GM18873 (cell line): ENCODE data around the gene ISOC2.
"Not testable (repeated sequence)": the region's sequence is repeated elsewhere in the genome, so short reads cannot be mapped to it uniquely, and the experiment has no call there.

Experiments used
- ATAC-seq: cut with Tn5 transposase; IDR thresholded peaks from one replicate; pipeline ENCODE4 v1.9.1; 2021; ENCODE audit warnings: mild to moderate bottlenecking, moderate library complexity, moderate number of reproducible peaks; ENCODE audit not compliant: unreplicated experiment, low FRiP score

Gene ISOC2

DNA sequence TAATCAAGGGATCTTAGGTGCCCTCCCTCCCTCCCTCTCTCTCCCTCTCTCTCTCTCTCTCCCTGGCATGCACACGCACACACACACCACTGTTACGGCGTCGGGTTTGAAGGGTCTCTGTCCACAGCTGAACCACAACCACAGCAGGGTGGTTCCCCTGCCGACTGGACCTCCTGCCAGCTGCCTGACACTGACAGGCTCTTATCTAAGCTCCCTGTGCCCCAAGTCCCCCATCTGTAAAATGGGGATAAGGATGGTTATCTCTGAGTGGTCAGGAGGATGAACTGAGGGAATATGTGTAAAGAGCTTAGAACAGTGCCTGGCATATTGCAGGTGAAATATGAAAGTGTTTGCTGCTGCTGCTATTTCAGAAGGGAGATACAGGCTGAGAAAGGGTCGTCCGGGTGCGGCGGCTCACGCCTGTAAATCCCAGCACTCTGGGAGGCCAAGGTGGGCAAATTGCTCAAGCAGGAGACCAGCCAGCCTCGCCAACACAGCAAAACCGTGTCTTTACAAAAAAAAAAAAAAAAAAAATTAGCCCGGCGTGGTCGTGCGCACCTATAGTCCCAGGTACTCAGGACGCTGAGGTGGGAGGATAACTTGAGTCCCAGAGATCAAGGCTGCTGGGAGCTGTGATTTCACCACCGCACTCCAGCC is 17.5 kb downstream of the ISOC2 start:
- ATAC-seq: no peak

DNA sequence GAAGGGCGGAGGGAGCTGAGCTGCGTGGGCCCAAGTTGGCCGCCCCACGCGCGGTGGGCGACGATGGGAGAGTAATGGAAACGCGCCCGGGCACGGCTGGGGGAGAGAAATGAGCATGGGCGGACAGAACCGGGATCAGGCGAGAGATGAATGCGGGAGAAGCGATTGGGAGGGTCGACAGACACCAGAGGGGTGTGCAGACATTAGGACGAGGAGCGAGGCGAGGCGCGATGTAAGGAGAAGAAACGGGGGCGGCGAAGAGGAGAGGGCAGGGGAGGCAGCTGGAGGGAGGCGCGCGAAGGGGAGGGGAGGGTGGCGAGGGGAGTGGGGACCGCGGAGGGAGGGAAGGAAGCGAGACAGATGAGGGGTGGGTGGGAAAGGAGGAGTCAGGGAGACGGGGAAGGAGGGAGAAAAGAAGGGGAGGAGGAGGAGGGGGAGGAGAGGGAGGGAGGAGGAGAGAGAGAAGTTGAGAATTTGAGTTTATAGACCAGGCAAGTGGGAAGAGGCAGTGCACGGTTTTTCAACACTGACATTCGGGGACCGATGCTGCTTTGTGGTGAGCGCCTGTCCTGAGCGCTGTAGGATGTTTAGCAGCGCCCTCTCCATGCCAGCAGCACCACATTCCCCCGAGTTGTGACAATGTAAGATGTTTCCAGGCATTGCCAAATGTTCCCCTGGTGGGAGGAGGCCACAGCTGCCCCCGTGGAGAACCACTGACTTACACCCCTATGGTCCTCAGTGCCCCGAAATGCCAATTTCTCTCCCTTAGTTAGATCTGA is 18.2 kb downstream of the ISOC2 start, which contains the start of gene SHISA7:
SHISA7 (minus strand) TSS at position 256 of the 779 bp plus-strand sequence. CDS start 437 bp downstream, outside the sequence.
- ATAC-seq: no peak

DNA sequence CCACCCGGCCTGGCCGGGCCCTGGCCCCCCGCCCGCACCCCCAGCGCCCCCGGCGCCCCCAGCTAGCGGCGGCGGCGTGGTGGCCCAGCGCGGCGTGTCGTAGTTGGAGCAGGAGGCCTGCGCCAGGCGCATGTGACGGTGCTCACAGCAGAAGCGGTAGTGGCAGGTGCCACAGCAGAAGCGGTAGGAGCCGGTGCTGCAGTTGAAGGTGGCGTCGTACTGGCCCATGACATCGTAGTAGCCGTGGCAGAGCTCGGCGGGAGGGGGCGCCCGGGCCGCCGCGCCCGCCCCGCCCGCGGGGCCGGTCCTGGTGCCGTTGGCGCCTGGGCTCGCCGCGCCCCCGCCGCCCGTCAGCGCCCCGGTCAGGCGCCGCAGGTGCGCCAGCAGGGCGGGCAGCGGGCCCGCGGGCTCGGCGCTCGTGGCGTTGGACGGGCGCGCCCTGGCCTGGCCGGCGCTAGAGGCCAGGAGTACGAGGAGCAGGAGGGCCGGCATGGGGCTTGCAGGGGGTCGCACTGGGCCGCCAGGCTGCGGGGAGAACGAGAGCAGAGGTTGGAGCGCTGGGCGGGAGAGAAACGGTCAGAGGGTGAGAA is 19.0 kb downstream of the ISOC2 start:
- no peak for ATAC-seq

DNA sequence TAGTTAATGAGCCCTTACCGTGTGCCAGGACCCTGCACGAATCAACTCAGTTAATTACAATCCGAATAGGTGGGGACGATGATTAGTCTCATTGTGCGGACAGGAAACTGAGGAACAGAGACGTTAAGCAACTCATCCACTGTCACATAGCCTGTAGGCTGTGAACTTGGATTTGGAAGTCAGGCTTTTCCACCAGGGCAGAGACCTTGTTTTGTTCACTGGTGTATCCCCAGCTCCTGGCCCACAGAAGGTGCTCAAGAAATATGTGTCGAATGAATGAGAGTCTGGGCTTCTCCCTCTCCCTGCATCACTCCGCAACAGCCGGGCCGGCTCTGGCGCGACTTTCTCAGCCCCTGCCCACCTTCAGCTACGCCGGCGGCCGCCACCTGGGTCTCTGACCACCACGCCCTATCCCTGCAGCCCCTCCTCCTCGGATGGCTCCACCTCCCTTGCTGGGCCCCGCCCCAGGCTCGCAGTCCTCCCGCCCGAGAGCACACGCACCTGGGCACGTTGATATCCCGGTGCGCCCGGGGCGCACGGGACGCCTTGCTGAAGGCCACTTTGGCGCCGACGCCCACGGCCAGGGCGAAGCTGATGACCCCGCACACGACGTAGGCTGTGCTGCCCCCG is 19.6 kb downstream of the ISOC2 start:
- no peak for ATAC-seq

DNA sequence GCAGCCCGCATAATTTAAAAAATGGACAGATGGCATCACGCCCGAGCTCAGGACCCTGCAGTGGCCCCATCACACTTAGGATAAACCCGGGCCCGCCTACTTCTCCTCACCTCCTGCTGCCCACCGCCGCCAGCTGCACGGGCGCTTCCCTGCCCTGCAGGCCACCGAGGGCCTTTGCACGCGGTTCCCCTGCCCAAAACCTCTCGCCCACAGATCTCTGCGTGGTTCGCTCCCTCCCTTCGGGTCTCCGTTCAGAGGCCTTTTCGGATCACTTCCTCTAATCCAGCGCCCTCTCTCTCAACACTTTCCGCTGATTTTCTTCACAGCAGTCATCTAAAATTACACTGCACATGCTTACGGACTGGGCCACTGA is 20.1 kb downstream of the ISOC2 start:
- ATAC-seq: no peak

DNA sequence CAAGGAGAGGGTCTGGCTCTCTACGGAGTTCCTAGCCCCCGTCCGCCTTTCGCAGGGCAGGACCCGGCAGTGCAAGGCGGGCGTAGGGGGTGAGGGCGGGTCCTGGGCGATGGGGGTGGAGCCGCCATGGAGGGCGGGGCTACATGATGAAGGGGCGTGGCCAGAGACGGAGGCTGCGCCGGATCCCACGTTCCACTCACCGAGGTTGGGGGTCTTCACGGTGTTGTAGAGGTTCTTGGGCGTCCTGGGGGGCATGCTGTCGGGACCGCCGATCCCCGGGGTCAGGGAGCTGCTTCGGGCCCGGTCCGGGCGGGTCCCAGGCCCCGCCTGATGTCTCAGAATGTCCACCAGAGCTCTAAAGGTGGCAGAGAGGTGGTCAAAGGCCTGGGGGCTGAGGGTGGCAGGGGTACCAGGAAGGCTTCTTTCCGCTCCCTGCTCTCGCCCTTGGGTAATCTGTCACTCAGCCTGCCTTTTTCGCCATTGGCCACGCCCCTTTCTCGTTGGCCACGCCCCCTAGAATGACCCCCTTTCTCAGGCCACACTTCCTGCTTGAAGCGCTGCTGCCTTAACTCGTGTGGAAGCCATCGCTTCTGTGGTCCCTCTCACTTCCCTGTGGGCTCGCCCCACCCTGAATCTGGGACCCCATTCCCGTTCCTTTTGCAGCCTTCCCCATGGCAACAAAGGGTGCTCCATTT is 20.9 kb downstream of the ISOC2 start:
- no peak for ATAC-seq

DNA sequence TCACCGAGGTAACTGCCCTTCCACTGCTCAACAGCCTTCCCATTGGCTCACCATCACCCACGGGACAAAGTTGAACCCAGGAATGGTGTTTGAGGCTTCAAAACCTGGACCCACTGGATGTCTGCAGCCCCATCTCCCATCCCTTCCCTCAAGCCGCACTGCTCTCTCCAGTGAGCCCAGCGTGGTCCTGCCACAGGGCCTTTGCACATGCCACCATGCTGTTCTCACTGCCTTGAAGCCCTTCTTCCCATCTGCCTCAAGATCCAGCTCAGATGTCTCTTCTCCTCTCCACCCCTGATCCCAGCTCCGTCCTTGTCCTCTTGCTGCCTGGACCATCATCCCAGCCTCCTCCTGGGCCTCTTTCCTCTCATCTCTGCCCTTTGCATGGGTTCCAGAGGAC is 22.4 kb downstream of the ISOC2 start:
- ATAC-seq: no peak

DNA sequence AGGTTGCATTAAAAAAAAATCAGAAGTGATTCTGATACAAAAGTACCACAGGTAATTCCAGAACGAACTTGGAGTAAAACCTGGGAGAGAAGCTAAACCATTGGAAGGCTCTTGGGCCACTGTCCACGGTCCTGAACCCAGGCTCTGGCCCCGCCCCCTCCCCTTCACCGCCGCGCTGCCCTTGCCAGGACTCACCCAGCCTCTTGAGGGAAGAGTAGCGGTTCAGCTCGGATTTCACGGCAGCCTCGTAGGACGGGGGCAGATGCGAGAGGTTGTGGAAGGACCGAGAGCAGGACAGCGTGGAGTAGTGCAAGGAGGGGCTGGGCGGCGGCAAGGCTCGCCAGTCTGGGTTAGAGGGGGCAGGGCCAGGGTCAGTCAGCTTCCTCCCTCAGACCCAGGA is 24.0 kb downstream of the ISOC2 start:
- no peak for ATAC-seq

DNA sequence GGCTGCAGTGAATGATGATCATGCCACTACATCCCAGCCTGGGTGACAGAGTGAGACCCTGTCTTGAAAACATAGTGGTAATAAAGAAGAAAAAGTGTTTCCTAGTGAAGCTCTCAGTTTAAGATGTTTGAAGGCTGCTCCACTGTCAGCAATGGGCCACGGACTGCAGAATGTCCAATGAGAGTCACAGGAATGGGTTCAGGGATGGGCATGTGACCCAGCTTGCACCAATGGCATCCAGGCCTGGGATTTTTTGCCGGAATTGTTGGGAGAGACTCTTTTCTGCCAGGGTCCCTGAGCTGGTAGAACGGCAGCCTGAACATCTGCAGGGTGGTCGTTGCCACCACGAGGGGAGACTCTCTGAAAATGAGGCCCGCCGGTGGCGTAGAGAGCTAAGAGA is 24.6 kb downstream of the ISOC2 start:
- ATAC-seq: no peak

DNA sequence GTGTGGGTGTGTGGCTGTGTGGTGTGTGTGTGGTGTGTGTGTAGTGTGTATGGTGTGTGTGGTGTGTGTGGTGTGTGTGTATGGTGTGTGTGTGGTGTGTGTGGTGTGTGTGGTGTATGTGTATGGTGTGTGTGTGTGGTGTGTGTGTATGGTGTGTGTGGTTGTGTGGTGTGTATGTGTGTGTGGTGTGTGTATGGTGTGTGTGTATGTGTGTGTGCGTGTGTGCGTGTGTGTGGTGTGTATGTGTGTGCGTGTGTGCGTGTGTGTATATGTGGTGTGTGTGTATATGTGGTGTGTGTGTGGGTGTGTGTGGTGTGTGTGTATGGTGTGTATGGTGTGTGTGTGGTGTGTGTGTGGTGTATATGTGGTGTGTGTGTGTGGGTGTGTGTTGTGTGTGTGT is 26.4 kb downstream of the ISOC2 start:
- ATAC-seq: no peak

DNA sequence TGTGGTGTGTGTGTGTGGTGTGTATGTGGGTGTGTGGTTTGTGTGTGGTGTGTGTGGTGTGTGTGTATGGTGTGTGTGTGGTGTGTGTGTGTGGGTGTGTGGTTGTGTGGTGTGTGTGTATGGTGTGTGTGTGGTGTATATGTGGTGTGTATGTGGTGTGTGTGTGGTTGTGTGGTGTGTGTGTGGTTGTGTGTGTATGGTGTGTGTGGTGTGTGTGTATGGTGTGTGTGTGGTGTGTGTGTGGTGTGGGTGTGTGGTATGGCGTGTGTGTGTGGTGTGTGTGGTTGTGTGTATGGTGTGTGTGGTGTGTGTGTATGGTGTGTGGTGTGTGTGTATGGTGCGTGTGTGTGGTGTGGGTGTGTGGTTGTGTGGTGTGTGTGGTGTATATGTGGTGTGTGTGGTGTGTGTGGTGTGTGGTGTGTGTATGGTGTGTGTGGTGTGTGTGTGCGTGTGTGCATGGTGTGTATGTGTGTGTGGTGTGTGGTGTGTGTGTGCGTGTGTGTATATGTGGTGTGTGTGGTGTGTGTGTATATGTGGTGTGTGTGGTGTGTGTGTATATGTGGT is 27.0 kb downstream of the ISOC2 start:
- no peak for ATAC-seq

DNA sequence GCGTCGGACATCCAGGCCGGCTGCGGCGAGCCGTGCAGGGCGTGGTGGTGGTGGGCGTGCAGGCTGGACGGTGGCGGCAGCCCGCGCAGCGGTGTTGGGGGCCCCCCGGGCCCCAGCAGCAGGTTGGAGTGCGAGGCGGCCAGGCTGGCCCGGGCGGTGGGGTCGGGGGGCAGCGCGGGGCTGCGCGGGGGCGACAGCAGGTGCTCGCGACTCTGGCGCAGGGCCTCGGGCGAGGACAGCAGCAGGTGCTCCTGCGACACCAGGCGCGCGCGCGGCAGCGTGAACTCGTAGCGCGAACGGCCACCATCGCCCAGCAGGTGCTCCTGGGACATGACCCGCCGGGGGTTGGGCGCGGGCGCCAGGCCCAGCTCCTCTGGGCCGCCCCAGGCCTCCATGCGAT is 28.1 kb downstream of the ISOC2 start:
- no peak for ATAC-seq

DNA sequence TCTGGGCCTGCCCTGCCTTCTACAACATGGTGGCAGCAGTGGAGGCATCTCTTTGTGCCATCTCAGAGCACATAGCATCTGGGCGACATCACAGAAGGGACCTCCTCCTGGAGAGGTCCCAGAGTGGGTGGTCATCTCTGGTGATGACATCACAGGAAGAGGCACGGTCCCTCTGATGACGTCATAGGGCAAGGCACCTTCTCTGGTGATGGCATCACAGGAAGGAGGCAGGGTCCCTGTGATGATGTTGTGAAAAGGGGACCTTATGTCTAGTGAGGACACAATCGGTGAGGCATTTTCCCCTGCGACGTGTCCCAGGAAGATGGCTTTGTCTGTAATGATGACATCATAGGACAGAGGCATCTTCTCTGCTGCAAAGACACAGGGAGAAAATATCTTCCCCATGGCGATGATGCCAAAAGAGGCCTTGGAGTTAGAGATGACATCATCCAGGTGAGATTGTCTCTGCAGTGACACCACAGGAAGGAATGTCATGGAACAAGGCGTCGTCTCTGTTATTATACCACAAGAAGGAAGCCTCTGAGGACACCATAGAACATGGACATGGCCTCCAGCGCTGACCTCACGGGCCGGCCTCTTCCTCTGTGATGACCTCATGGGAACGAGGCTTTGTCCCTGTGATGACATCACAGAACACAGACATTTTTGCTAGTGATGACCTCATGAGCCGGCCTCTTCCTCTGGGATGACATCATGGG is 29.0 kb downstream of the ISOC2 start:
- no peak for ATAC-seq

DNA sequence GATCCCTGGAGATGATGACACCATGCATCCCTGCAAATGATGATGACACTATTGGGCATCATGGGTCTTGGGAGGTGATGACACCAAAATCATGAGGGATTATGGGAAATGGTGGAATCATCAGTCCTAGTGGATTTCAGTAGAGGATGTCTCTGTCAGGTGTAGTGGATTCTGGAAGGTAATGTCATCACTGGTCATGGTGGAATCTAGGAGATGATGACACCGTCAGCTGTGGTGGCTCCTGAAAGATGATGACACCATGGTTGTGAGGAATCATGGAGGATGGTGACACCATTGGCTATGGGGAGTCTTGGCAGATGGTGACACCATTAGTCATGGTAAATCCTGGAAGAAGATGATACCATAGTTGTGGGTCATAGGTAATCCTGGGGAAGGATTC is 30.3 kb downstream of the ISOC2 start:
- no peak for ATAC-seq

DNA sequence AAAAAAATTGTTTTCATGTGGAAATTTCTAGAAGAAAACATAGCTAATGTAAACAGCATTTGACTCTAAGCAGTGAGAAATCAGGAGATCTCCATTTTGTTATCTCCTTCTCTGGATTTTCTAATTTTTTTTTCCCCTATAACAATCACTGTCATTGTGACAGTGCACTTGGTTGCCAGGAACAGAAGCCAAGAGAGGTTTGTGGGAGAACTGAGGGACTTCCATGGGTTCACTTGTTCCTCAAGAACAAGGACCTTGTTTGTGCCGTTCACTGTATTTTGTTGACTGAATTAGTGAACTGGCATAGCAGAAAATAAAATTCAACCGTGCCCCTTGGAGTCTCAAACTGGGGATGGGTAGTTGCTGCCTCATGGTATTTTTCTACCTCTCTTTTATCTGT is 35.4 kb downstream of the ISOC2 start:
- ATAC-seq: no peak

DNA sequence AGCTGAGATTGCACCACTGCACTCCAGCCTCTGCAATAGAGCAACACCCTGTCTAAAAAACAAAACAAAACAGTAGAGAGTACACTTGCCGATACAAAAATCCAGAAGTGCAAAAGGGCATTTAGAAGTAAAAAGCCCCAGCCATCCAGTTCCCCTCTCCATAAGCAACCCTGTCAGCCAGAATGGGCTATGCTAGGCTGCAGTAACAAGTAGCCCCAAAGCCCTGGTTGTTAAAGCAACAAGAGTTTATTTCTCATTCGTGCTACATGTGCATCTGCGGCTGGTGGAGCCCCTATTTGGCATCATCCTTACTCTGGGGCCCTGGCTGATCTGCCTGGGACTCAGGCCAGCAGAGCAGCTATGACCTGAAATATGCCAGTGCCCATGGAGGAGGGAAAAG is 36.9 kb downstream of the ISOC2 start:
- ATAC-seq: no peak

DNA sequence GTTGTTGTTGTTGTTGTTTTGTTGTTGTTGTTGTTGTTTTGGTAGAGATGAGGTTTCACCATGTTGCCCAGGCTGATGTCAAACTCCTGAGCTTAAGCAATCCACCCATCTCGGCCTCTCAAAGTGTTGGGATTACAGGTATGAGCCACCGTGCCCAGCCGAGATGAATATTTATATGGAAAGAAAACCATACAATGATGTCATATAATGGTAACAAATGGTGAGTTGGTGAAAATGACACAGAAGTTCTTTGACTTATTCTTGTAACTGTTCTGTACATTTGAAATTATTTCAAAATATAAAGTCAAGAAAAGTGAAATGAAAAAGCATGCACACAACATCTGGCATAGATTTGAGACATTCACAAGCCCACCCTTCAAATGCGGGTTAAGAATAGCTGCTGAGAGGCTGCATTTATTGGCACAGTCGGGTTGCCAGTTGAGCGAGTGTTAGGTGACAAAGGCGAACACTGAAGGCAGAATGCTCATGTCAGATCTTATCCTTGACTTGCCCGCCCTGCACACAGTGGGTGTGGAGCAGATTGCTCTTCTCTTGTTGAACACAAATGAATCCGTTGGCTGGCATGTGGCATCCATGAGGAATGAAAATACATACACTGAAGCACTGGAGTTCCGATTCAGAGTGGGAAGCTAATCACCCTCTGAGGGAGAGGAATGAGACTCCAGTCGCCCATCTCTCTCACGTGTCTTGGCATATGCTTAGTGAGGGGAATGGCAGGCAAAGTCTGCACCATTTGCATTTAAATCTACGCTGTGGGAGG is 38.0 kb downstream of the ISOC2 start:
- ATAC-seq: no peak

DNA sequence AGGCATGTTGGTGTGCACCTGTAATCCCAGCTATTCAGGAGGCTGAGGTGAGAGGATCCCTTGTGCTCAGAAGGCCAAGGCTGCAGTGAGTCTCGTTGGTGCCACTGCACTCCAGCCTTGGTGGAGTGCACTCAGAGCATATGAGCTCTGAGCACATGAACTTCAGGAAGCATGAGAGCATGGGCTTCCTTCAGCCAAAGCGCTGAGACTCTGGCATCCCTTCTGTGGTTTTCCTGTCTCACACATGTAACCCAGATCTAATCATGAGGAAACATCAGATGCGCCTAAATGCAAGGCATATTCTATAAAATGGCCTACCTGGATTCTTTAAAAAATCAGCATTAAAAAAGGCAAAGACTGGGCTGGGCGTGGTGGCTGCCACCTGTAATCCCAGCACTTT is 40.2 kb downstream of the ISOC2 start:
- ATAC-seq: not testable (repeated sequence)

DNA sequence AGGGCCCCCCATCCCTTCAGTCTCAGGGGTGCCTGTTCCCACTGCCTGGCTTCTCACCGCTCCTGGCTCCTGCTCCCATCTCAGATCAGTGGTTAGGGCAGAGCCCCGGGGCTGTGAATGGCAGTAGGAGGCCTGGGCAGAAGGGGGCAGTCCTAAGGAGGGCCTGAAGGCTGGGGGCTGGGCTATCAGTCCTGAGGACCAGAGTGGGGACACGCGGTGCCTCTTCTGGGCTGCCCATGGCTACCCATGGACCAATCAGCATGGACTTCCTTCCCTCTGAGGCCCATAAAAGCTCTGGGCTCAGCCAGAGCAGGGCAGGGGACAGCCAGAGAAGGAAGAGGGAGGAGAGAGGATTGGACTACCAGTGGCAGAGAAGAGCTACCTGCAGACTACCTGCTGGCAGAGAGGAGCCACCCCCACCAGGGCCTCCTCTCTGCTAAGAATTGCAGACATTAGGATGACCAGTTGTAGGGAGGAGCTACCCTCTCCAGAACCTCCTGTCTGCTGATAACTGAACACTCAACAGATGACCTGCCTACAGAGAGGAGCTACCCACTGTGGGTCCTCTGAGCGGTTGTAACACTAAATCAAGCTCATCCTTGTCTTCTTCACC is 41.7 kb downstream of the ISOC2 start:
- ATAC-seq: no peak
